NCI-H1930 (cell line): ENCODE measurements around the gene GAPVD1.

ENCODE experiments used
- DNase-seq, 2 experiments: peaks; one replicate each; lab custom pipeline; 2025; lab: John Stamatoyannopoulos, UW

GAPVD1 gene

GRCh38 chr9:125405938-125406809 is 144.5 kb downstream of the GAPVD1 start:
- no peak for DNase-seq

GRCh38 chr9:125406810-125407087 is 145.1 kb downstream of the GAPVD1 start:
- DNase-seq: no peak

- DNase-seq: no peak
Observed at GRCh38 chr9:125407432-125407973, 145.9 kb downstream of the GAPVD1 start.

GRCh38 chr9:125407974-125408900 is 146.6 kb downstream of the GAPVD1 start:
- peak; percentile 51 to 72 for DNase-seq

GRCh38 chr9:125409217-125409636 is 147.6 kb downstream of the GAPVD1 start:
- peak in 1 of 2 experiments; percentile 26 for DNase-seq

GRCh38 chr9:125409637-125410521 is 148.3 kb downstream of the GAPVD1 start:
- peak; percentile 72 to 73 for DNase-seq

GRCh38 chr9:125410522-125410894 is 148.9 kb downstream of the GAPVD1 start:
- no peak for DNase-seq

- DNase-seq: no peak
Observed at GRCh38 chr9:125411171-125411756, 149.6 kb downstream of the GAPVD1 start.

- no peak for DNase-seq
Observed at GRCh38 chr9:125412166-125412565, 150.5 kb downstream of the GAPVD1 start.

GRCh38 chr9:125413579-125413978 is 152.0 kb downstream of the GAPVD1 start:
- DNase-seq: no peak

- no peak for DNase-seq
Observed at GRCh38 chr9:125415583-125416460, 154.2 kb downstream of the GAPVD1 start.

GRCh38 chr9:125416517-125416916 is 154.9 kb downstream of the GAPVD1 start:
- DNase-seq: no peak
